HepG2 (cell line): Measurements from ENCODE around the gene TANC1. TPM values are rescaled to one million over a fixed set of nuclear protein-coding genes. Genes with fewer than 3 reads are reported as not detected.

Experiments
- ATAC-seq: fragments of 200-7000 bp; cut with Tn5 transposase; 3 replicates; pipeline ENCODE4 v1.9.1; 2020; ENCODE audit warnings: mild to moderate bottlenecking, moderate library complexity
- BruUV-seq: library from RNA; stranded (reverse); fragments of 400-500 nt; replicated peaks from 2 replicates; lab custom pipeline; 2021; lab: Mats Ljungman, UMichigan
- CTCF ChIA-PET: fragments of 300-600 bp; formaldehyde crosslinking; extraction: SDS; loops from one replicate; lab custom pipeline; 2021; ENCODE audit warnings: low total read pairs, inconsistent platforms, low intra/inter-chr PET ratio; lab: Yijun Ruan, JAX
- POLR2A ChIA-PET: fragments of 350-600 bp; sonication (Branson Sonifier 250); formaldehyde crosslinking; loops from one replicate; lab custom pipeline; 2020; ENCODE audit warnings: antibody characterized with exemption, inconsistent platforms; lab: Yijun Ruan, JAX
- DNase-seq: peaks from one replicate; pipeline ENCODE4 v3.0.0-alpha.2; 2015; ENCODE audit warnings: low spot score
- FAIRE-seq: peaks from 3 replicates; lab custom pipeline; 2011; peaks lifted over from hg19 to GRCh38; lab: Jason Lieb, UNC
- H2AFZ ChIP-seq: one replicate; pipeline ENCODE4 v1.6.1; 2011; ENCODE audit warnings: low read length, inconsistent platforms
- H3K27ac ChIP-seq: fragments of 300-600 bp; 3 replicates; pipeline ENCODE4 v1.8.0; 2011; ENCODE audit warnings: mixed run types, mild to moderate bottlenecking, mixed read lengths, low read length, inconsistent platforms; ENCODE audit not compliant: insufficient read depth; ENCODE audit errors: extremely low read length
- H3K27me3 ChIP-seq, 2 experiments: fragments of 200-600 bp in 1 of 2; 2 replicates in 1 of 2; 3 replicates in 1 of 2; pipeline versions ENCODE4 v1.6.0 to v1.8.0; 2011; ENCODE audit warnings: low read length in 2 of 2, mild to moderate bottlenecking in 2 of 2, moderate library complexity in 2 of 2, inconsistent platforms in 1 of 2; ENCODE audit not compliant: insufficient read depth in 2 of 2, control insufficient read depth in 1 of 2
- H3K36me3 ChIP-seq, 2 experiments: fragments of 200-600 bp in 1 of 2; replicated peaks in 1 of 2; 2 replicates in 1 of 2; 3 replicates in 1 of 2; pipeline versions ENCODE4 v1.5.1 to v1.8.0; 2011; ENCODE audit warnings: low read length in 2 of 2, inconsistent platforms in 1 of 2; ENCODE audit not compliant: insufficient read depth in 2 of 2, control insufficient read depth in 1 of 2
- H3K4me1 ChIP-seq: 2 replicates; pipeline ENCODE4 v1.5.1; 2012; ENCODE audit warnings: low read length, inconsistent platforms; ENCODE audit not compliant: insufficient read depth
- H3K4me2 ChIP-seq: 2 replicates; pipeline ENCODE4 v1.6.0; 2011; ENCODE audit warnings: low read depth, low read length, inconsistent platforms
- H3K4me3 ChIP-seq, 3 experiments: fragments of 200-600 bp in 1 of 3; sonication (generic), shearing (Covaris generic) in 1 of 3; replicated peaks in 1 of 3; 2 replicates each; pipeline ENCODE4 v1.5.1; 2011 to 2016; ENCODE audit warnings: low read length in 3 of 3, inconsistent platforms in 2 of 3, low read depth in 2 of 3, mild to moderate bottlenecking in 2 of 3, control low read depth in 1 of 3, mixed read lengths in 1 of 3; ENCODE audit not compliant: insufficient read depth in 1 of 3
- H3K79me2 ChIP-seq: one replicate; pipeline ENCODE4 v1.6.1; 2011; ENCODE audit warnings: low read length, inconsistent platforms; ENCODE audit not compliant: insufficient read depth
- H3K9ac ChIP-seq: 2 replicates; pipeline ENCODE4 v1.6.0; 2011; ENCODE audit warnings: mild to moderate bottlenecking, low read depth, low read length, inconsistent platforms; ENCODE audit not compliant: insufficient read depth
- H3K9me3 ChIP-seq: 2 replicates; pipeline ENCODE4 v1.5.1; 2012; ENCODE audit warnings: mild to moderate bottlenecking, low read length
- H4K20me1 ChIP-seq: 2 replicates; pipeline ENCODE4 v1.6.0; 2011; ENCODE audit warnings: inconsistent platforms, mild to moderate bottlenecking, low read length, moderate library complexity; ENCODE audit not compliant: insufficient read depth
- ELF3 ChIP-seq: IDR thresholded peaks from 2 replicates; pipeline ENCODE4 v1.6.1; 2016; ENCODE audit warnings: missing genetic modification reagents, missing compliant biosample characterization
- KDM5A ChIP-seq: fragments of 200-600 bp; sonication (generic); IDR thresholded peaks from 2 replicates; pipeline ENCODE4 v1.7.0; 2018; ENCODE audit warnings: antibody characterized with exemption, mild to moderate bottlenecking, low read length, borderline replicate concordance
- KDM6A ChIP-seq: IDR thresholded peaks from 2 replicates; pipeline ENCODE4 v1.6.1; 2016; ENCODE audit warnings: low read depth
- MAFF ChIP-seq: IDR thresholded peaks from 2 replicates; pipeline ENCODE4 v1.6.1; 2011; ENCODE audit warnings: low read depth, low read length, improper control_type of control experiment
- MAFK ChIP-seq, 2 experiments: IDR thresholded peaks in 1 of 2; conservative IDR thresholded peaks in 1 of 2; 2 replicates each; pipeline ENCODE4 v1.6.1; 2011; ENCODE audit warnings: improper control_type of control experiment in 2 of 2, low read length in 2 of 2
- MIXL1 ChIP-seq: IDR thresholded peaks from 2 replicates; pipeline ENCODE4 v1.6.1; 2016
- SMC3 ChIP-seq: IDR thresholded peaks from 2 replicates; pipeline ENCODE4 v1.6.1; 2011; ENCODE audit warnings: low read length, improper control_type of control experiment
- ZNF260 ChIP-seq: sonication (generic); formaldehyde crosslinking; IDR thresholded peaks from 2 replicates; pipeline ENCODE4 v1.4.0; 2020; ENCODE audit warnings: missing genetic modification reagents, low read depth, mild to moderate bottlenecking, borderline replicate concordance
- ZNF530 ChIP-seq: sonication (generic); formaldehyde crosslinking; IDR thresholded peaks from 2 replicates; pipeline ENCODE4 v1.5.0; 2020; ENCODE audit warnings: low read depth, mild to moderate bottlenecking, missing genetic modification reagents
- ZNF616 ChIP-seq: sonication (generic); formaldehyde crosslinking; IDR thresholded peaks from 2 replicates; pipeline ENCODE4 v1.5.0; 2020; ENCODE audit warnings: low read depth, mild to moderate bottlenecking, missing genetic modification reagents
- WGBS: methylation state at CpG from one replicate; pipeline ENCODE4 v1.1.6; 2017; ENCODE audit warnings: low lambda C conversion rate; 5-methylcytosine and 5-hydroxymethylcytosine counted together
- in situ Hi-C: cut with HindIII; loops from 2 replicates; pipeline ENCODE4 v1.10.0; 2017; ENCODE audit warnings: low pct_unique_long_range_greater_than_20kb; ENCODE audit not compliant: extremely low pct_ligation_motif_present
- intact Hi-C: fragments of 100-400 bp; cut with micrococcal nuclease; formaldehyde crosslinking; loops from one replicate; pipeline ENCODE4 v1.10.0; 2022; ENCODE audit not compliant: unreplicated experiment
- polyA plus RNA-seq, 8 experiments: library from polyadenylated mRNA; depleted of rRNA in 3 of 8; stranded (reverse) in 7 of 8; unstranded in 1 of 8; fragments of >200 nt; fragmentation: Illumina TruSeq in 4 of 8; extraction: Trizol in 4 of 8; gene quantifications; 2 replicates each; pipeline versions ENCODE4 v1.2.1 to v1.2.3, GENCODE V29; 2011 to 2016; ENCODE audit warnings: low read depth in 4 of 8, missing spikeins in 1 of 8, mixed read lengths in 1 of 8; ENCODE audit not compliant: insufficient read depth in 1 of 8
- total RNA-seq, 5 experiments: library from RNA; depleted of rRNA; stranded (reverse); fragments of >200 nt; fragmentation: Illumina TruSeq; extraction: Trizol; gene quantifications; 2 replicates each; pipeline ENCODE4 v1.2.3, GENCODE V29; 2016; ENCODE audit warnings: low read depth in 1 of 5
- TF ChIP-seq, protein P1 (sequence below): sonication (generic); formaldehyde crosslinking; IDR thresholded peaks from 2 replicates; pipeline ENCODE4 v1.4.0; 2020; ENCODE audit warnings: missing genetic modification reagents

Gene TANC1
- total and polyA plus RNA-seq, 2 of the 13 experiments (the other 11 are each of a cell fraction or from before 2014, with no cell fraction given) = 2.3 to 5.6 TPM

- TF ChIP-seq ZNF530 (CRISPR knock-in tag) = no peak
These were observed 148.5 kb downstream of the TANC1 start (continued) for GRCh38 chr2:159116922-159117321.

GRCh38 chr2:159117658-159118057 lies 149.2 kb downstream of the TANC1 start:
- in situ Hi-C loops = loop anchor here (10.0 kb wide), 1 partner anchor 83 kb away; no protein-coding TSS in a partner anchor
- Histone ChIP-seq H3K4me2 (no peak overlapping the region), H3K36me3 (no peaks in the 10 kb centered on the region), H4K20me1 (no peaks in the 10 kb centered on the region), H3K4me3 (no peak overlapping the region), H3K27me3 (no peaks in the 10 kb centered on the region), H3K79me2 (no peaks in the 10 kb centered on the region), H3K27ac (no peak overlapping the region), H3K9ac (no peak overlapping the region), H3K9me3 (no peaks in the 10 kb centered on the region), H3K4me1 (no peaks in the 10 kb centered on the region), H2AFZ (no peak overlapping the region)
- DNase-seq (no peak), ATAC-seq (no peak), FAIRE-seq (no peak)
- 73% methylated on average over 4 of the region's 4 CpGs for WGBS
- TF ChIP-seq ZNF616 (CRISPR knock-in tag) (no peak), MAFF (peak; percentile 47), MAFK (conservative IDR thresholded peaks at IDR 0.05 in 1 of 2, IDR thresholded peaks at IDR 0.05 in 1 of 2; ENCODE audit: low read length in 2 of 2) (peak; percentile 59 to 78)
- CTCF ChIA-PET = interaction anchor here (2.5 to 3.4 kb wide), 2 partner anchors 82 to 216 kb away, joined by 18 to 71 read pairs; no protein-coding TSS in a partner anchor
- POLR2A ChIA-PET = no interaction called here
- intact Hi-C loops = loop anchor here (1.0 to 5.0 kb wide), 3 partner anchors 81 to 216 kb away; no protein-coding TSS in a partner anchor
- BruUV-seq = no TSS peak

GRCh38 chr2:159118115-159118858 lies 149.8 kb downstream of the TANC1 start:
- no peaks in the 10 kb centered on the region for H3K27me3 ChIP-seq
- ChIA-PET CTCF (interaction anchor here (2.5 to 3.4 kb wide), 2 partner anchors 83 to 216 kb away, joined by 18 to 71 read pairs; no protein-coding TSS in a partner anchor), POLR2A (interaction anchor here (1.3 kb wide), 1 partner anchor 82 kb away, joined by 6 read pairs; no protein-coding TSS in a partner anchor)
- no peaks in the 10 kb centered on the region for H3K79me2 ChIP-seq
- H3K4me1 ChIP-seq = no peaks in the 10 kb centered on the region
- no peaks in the 10 kb centered on the region for H3K36me3 ChIP-seq
- in situ Hi-C loops = loop anchor here (10.0 kb wide), 1 partner anchor 83 kb away; no protein-coding TSS in a partner anchor
- H3K4me3 ChIP-seq = no peak overlapping the region
- no peaks in the 10 kb centered on the region for H4K20me1 ChIP-seq
- intact Hi-C loops = loop anchor here (1.0 to 5.0 kb wide), 3 partner anchors 82 to 217 kb away; no protein-coding TSS in a partner anchor
- H3K9ac ChIP-seq = no peak overlapping the region
- WGBS = 36% methylated on average over 11 of the region's 11 CpGs
- BruUV-seq = no TSS peak
- peak; percentile 97 for ATAC-seq
- H3K9me3 ChIP-seq = no peaks in the 10 kb centered on the region
- H3K27ac ChIP-seq = no peak overlapping the region
- peak; percentile 99 for FAIRE-seq
- H2AFZ ChIP-seq = no peak overlapping the region
- DNase-seq = peak; percentile 68
- no peak overlapping the region for H3K4me2 ChIP-seq
- TF ChIP-seq SMC3 = peak; percentile 99
- TF ChIP-seq MIXL1 (CRISPR knock-in tag) = 0 out of 2 replicates have a peak, but pooled peaks have one; percentile 35
- TF ChIP-seq, protein P1, sequence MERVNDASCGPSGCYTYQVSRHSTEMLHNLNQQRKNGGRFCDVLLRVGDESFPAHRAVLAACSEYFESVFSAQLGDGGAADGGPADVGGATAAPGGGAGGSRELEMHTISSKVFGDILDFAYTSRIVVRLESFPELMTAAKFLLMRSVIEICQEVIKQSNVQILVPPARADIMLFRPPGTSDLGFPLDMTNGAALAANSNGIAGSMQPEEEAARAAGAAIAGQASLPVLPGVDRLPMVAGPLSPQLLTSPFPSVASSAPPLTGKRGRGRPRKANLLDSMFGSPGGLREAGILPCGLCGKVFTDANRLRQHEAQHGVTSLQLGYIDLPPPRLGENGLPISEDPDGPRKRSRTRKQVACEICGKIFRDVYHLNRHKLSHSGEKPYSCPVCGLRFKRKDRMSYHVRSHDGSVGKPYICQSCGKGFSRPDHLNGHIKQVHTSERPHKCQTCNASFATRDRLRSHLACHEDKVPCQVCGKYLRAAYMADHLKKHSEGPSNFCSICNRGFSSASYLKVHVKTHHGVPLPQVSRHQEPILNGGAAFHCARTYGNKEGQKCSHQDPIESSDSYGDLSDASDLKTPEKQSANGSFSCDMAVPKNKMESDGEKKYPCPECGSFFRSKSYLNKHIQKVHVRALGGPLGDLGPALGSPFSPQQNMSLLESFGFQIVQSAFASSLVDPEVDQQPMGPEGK (CRISPR knock-in tag) = no peak
- TF ChIP-seq KDM5A = no peak
- TF ChIP-seq ZNF260 (CRISPR knock-in tag) = no peak
- no peak for TF ChIP-seq KDM6A (CRISPR knock-in tag)
- TF ChIP-seq ELF3 (CRISPR knock-in tag) = peak; percentile 14; the same call in 1 of the 2 replicates
- TF ChIP-seq MAFK (conservative IDR thresholded peaks at IDR 0.05 in 1 of 2, IDR thresholded peaks at IDR 0.05 in 1 of 2; ENCODE audit: low read length in 2 of 2) = peak in 1 of 2 experiments; percentile 32; a peak in 2 of 4 replicates
